Right lobe of liver (tissue), 4 donors: ENCODE results near the gene KRT76.

Experiments used
- CTCF ChIP-seq, 4 donors: fragments of 200-600 bp in 3 of 4; fragments of 450-650 bp in 1 of 4; IDR thresholded peaks; one replicate each; pipeline versions ENCODE4 v1.5.1 to v1.8.0; 2016 to 2022; ENCODE audit warnings: antibody characterized with exemption in 4 of 4, mild to moderate bottlenecking in 2 of 4
- POLR2A ChIP-seq: fragments of 450-650 bp; IDR thresholded peaks from one replicate; pipeline ENCODE4 v1.6.1; 2017; ENCODE audit warnings: antibody characterized with exemption, mild to moderate bottlenecking
- donor health status: DM: no; HTN: no; CAD: no.
- donor health status: DM: no; HTN: no; CAD: no.
- donor health status: DM: no; HTN: yes; CAD: no.

- TF ChIP-seq CTCF (IDR thresholded peaks at IDR 0.05), result no peak
- TF ChIP-seq POLR2A, result no peak
Observed at GRCh38 chr12:52813885-52814709, 37.0 kb upstream of the KRT76 start, which contains the start of gene KRT4.
